ENCODE results near the gene ARID3B.

ARID3B gene

DNA sequence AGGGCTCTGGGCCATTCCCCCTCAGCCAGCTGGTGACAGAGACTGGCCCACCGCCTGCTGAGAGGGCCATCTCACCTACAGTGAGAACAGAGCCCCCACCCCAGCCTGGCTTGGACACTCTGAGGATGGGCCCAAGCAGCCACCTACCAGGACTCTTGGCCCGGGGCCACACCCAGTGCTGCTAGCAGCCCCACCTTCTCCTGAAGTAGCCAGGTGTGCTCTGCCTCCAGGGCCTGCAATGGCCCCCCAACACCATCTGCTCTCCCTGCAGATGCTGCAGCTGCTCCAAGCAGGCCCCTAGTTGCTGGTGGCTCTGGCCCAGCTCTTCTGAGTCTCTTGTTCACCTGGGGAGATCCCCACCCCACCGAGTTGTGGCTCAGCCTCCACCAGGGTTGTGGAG, 67.8 kb downstream of the ARID3B start:
- DNase-seq = no peak

DNA sequence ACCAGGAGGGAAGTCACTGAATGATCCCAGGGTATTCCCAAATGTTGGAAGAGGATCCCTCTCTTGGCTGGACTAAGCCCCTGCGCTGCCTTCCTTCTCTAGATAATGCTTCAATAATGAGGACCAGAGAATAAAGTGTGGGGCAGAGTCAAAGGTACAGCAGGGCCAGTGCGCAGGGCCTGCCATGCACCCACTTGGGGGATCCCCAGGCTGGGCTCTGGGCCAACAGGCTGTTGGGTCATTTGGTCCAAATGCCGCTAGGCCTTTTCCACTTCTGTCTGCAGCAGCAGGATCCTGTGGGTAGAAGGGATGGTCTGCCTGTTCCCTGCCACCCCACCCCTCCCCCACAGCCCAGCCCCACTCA, 68.9 kb downstream of the ARID3B start:
- DNase-seq = no peak

DNA sequence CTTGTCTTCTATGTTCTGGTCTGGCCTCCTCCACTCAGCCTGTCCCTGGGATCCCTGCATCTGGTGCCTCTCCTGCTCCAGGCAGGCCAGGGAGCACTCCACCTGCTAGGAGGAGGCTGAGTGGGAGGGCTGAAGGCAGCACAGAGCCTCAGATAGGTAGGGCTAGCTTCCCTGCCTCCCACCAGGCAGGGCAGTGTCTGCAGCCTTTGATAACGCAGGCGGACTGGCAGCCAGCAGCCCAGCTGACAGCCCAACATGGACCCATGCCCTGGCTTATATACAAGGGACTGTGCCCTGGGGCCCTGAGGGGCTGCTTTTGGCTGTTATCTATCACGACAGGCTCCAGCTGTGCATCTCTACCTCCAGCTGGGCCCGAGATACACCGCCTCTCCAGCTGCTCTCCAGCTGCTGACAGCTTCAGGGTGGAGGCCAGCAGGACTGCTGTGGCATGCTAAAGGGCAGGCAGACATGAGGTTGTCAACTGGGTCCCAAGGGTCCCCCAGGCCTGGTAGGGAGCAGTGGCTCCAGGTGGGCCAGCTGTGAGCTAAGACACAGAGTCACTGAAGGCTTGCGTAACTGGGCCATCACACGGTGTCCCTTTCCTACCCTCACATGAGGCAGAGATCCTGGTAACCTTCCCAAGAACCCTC, 69.4 kb downstream of the ARID3B start:
- no peak for DNase-seq

DNA sequence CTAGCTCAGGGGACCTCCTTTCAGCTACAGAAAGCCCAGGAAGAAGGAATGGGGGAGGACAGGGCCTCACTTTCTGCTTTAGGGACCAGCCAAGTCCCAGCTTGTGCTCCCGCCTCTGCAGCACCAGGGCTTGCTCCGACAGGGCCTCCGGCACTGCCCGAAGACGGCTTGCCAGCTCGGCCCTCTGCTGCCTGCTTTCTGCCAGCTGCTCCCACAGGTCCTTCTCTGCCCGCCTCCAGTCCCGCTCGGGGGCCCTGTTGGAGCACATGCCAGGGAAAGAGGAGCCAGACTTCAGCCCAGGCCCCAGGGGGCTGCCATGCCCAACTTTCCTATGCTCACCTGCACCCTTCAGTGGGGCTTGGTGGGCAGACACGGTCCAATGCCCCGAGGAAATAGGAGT, 70.3 kb downstream of the ARID3B start:
- DNase-seq = no peak

DNA sequence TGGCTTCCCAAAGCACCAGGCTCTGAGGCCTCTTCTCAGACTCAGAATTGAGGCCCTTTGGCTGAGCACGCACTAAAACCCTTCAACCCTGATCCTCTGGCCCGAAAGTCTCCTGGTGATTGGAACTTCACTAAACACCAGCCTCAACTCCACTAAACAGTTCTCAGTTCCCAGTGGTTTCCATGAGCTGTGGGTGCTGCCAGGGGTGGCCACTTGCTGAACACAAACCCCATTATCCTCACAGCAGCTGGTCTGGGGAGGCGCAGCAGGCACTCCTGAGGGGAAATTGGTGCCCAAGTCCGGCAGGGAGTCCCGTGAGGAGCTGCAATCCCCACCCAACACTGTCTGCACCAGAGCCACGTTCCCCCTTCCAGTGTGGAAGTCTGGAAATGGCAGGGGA, 70.8 kb downstream of the ARID3B start:
- DNase-seq = no peak

DNA sequence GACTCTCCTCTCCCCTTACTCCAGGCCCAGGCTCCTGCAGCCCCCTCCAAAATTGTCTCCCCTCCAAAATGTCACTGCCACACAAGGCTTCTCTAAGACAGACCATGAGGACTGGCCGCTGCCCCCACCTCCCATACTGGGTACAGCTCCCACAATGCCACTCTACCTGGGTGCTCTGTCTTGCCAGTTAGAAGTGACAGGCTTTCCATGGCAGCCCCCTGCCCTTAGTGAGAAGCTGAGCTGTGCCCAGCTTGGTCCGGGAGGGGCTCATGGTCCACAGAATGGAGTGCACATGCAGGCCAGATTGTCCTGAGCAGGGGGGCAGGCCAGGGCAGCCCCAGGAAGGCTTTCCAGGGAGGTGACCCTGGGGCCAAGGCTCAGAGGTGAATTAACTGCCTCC, 71.7 kb downstream of the ARID3B start:
- DNase-seq = no peak

DNA sequence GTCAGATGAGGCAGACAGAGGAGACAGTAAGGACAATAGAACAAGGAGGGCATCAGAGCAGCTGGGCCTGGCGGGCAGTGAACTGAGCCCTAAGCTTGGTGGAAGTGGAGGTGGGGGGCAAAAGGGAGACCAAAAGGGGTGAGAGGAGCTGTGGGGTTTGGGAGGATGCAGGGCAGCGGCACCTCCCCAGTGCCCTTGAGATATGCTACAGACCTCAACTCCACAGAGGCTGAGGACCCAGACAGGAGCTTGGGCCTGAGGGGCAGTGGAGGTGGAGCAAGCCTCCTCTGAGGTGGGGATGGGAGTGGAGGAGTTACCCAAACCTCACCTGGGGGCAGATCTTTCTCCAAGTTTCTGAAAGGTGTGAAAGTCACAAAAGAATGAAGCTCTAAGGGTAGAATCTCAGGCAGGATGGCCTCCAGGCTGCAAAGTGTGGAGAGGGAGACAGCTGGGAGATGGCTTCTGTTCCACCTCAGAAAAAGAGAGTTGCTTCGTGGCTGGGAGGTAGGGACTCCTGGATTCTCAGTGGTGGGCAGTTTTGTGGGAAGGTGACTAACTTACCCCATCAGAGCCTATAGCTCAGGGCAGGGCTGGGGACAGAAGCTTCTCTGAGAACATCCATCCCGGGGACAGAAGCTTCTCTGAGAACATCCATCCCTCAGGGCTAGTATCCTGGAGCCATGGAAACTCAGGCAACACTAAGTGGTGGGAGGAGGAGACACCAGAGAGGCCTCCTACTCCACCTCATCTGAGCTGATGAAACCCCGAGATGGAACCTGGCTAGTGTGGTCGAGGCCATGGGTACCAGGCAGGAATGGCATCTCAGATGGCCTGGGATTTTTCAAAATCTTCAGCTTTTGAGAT, 72.3 kb downstream of the ARID3B start:
- DNase-seq = no peak

DNA sequence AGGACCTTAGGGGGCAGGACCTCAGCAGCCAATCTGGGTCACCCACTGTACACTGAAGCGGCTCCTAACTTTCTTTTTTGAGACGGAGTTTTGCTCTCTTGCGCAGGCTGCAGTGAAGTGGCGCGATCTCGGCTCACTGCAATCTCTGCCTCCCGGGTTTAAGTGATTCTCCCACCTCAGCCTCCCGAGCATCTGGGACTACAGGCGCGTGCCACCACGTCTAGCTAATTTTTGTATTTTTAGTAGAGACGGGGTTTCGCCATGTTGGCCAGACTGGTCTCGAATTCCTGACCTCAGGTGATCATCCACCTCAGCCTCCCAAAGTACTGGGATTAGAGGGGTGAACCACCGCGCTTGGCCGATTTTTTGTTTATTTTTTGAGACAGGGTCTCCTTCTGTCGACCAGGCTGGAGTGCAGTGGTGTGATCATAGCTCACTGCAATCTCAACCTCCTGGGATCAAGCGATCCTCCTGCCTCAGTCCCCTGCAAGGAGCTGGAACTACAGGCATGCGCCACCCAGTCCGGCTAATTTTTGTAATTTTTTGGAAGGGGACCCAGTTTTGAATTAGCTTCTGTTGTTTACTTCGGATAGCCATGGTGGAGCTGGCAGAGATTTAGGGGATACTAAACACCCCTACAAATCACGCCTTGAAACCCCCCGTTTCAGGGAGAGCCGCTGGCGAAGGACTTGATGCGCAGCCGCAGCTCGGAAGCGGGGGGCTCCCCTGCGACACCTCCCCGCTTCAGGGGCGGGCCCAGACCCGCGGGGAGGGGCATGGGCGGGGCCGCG, 73.1 kb downstream of the ARID3B start:
- DNase-seq = no peak

DNA sequence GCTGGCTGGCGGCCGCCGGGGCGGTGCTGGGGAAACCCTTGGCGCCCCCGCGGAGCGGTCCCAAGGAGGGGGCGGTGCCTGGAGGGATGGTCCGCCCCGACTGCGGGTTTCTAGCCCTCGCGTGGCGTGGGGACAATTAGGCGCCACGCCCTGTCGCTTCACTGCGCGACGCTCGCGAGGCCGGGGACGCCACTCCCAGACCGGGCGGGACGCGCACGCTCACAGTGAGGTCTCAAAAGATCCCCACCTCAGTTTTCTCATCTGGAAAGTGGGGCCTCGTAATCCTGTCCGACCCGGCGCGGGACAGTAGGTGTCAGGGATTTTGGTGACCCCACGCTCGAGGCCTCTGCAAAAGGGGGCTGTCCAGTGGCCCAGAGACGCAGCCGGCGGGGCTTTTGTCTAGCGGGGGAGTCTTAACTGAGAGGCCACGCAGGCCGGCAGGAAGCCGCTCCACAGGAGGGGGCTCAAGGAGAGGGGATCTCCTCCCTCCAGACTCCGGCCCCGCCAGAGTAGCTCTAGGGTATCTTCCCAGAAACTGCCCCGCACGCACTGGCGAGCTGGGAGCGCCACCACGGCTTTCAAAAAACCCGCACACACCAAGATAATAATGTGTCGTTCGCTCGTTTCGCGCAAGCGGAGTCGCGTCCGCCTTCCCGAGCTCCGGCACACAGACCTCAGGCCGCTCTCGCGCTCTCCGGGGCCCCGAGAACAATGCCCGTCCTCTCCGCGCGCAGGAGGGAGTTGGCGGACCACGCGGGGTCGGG, 73.9 kb downstream of the ARID3B start:
- DNase-seq = peak; percentile 50

DNA sequence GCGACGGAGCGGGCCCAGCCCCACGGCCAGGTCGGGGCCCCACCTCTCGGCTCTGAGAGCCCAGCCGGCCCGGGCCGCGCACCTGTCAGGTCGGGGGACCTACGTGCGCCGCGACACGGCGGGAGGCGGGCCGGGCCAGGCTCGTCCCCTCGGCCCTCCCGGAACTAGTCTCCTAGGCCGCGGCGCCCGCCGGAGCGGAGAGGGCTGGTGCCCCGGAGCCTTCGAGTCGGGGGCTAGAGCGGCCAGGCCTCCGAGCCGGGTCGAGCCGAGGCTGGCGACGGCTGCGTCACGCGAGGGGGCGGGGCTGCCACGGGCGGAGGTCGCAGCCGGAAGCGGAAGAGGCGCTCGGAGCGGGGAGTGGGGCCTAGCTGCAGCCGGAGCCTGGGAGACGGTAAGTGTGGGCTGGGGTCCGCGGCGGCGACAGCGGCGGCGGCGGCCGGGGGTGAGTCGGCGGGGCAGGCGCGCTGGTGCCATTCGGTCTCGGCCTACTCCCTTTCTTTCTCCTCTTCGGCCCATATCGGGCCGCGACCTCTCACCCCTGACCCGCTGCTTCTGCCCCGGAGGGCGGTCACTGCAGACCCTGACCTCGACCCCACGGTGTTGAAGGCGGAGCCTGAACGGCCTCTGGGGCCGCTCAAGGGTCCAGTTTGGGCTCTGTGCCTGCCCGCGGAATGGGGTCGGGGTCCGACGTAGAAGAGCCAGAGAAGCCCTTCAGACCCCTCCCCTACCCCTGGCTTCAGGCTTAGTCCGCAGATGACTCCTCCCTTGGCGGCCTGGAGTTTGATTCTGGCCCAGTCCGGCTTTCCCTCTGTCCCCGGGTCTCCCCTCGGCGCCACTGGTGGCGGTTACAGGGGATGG, 74.7 kb downstream of the ARID3B start, which contains the start of gene CLK3:
Gene CLK3 (plus strand): TSS at position 329 of the 858 bp plus-strand sequence. CDS start 3,361 bp downstream, outside the sequence.
- DNase-seq = peak; percentile 96

DNA sequence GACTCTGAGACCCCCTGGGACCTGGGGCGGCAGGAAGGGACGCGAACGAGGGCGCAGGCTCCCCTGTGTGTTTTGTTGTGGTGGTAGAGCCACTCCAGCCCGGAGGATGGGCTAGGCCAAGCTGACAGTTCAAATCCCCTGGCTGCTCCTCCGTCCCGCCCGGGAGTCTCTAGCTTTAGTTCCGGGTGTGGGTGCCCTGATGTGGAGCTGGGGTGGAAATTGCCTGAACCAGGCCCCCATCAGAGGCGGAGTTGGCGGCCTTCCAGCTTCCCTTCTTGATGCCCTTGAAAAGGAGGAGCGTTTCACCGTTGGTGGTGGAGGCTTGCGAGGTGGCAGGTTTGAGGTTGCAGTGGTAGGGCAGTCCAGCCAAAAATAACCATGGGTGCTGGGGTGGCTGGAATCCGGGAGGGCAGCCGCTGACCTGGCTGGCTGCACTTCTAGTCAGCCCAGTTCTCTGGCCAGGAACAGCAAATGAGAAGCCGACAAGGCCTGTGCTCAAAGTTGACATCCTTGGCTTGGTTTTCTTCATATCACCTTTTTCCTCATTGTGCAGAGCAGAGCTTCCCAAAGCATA, 75.4 kb downstream of the ARID3B start:
- DNase-seq = no peak

DNA sequence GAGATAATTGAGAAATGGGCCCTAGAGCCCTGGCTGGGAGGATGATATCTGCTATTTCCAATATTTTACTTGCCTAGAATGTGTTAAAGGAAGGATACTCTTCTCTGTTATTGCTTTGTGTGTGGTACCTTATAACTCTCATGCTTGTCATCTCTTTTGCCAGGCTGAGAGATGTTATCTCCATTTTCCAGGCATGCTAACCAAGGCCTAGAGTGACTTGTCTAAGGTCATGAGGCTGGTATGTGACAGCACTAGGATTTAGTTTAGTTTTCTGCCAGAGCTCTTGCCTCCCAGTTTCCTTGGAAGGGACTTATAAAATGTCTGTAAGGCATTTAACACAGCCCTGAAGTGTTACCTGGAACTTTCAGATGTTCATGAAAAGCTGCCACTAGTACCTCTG, 76.0 kb downstream of the ARID3B start:
- no peak for DNase-seq

DNA sequence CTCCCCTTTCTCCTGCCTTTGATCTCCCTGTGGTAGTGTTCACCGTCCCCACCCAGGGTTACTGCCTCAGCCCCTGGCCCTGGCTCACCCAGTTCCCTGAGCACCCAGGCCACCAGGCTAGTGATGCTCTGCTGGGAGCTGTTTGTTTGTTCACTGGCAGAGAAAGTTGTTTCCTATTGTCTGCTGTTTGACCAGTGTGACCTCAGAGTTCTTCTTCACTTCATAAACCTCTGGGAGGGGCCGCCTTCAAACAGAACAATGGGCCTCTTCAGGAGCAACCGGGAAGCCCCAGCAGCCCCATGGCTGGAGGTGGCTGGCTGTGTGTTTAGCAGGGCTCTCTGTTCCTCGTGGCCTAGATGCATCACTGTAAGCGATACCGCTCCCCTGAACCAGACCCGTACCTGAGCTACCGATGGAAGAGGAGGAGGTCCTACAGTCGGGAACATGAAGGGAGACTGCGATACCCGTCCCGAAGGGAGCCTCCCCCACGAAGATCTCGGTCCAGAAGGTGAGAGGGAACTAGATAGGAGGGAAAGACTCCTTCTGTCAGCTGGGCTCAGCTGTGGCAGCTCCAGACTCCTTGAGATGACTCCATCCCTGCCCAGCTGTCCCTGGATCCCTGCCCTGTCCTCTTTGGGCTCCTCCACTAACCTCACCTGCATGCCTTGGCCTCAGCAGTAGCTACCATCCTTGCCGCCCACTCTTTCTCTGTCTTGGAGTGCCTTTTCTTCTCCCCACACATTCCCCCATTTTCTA, 78.0 kb downstream of the ARID3B start:
- no peak for DNase-seq

DNA sequence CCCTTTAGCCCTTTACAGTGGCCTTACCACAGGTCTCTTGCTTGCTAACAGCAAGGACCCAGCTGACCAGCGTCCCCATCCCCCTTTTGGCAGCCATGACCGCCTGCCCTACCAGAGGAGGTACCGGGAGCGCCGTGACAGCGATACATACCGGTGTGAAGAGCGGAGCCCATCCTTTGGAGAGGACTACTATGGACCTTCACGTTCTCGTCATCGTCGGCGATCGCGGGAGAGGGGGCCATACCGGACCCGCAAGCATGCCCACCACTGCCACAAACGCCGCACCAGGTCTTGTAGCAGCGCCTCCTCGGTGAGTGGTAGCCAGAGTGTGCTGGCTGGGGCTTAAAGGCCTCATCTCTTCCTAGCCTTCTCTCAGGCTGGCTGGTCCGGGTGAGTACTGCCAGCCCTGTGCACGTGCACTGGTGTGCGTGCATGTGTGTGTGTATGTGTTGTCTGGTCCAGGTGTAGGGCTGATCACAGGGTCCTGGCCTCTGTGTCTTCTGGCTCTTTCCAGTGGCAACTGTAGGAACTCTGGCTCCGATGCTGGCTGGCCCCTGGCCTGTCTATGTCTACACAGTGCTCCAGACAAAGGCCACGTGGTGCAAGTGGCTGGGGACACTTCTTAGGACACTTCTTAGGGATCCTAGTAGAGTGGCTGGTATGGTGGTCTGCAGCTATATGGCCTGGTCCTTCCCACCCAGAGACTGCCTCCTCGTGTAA, 79.1 kb downstream of the ARID3B start:
- no peak for DNase-seq

DNA sequence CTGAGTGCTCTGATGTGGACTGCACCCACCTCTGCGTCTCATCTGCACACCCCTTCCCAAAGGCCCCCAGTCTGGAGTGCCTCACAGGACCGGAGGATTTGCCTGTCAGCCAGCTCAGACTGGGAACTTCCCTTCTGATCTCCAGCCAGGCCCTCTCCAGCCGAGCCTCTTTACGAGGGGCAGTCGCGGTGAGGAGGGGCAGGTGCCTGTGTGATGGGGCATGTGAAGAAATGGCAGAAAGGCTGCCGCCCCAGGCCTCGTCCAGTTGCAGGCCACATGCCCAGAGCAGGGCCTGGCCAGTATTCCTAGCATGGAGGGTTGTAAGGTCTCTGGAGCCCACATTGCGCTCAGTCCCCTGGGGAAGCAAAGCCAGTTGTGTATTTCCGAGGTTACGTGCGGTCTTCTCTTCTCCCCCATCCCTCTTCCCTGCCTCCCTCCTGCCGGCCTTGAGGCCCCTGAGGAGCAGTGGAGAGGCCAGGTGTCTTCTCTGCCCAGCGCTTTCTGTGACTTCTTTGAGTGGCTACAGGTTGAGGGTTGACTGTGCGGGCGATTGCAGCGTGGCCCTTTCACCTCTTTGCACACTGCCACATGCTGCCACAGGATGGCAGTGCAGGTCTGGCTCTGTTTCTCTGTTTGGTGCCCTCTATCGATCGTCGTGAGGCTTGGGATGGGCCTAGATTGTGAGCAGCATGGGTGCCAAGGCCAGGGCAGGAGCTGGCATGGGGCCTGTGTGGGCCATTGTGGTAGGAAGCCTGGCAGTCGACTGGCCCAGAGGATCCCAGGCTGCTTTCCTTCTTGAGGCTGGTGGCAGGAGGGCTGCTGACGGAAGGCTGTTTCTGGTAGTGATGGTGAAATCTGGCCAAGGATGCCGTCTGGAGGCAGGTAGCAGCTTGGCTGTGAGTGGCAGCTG, 79.9 kb downstream of the ARID3B start:
- peak; percentile 36 for DNase-seq

DNA sequence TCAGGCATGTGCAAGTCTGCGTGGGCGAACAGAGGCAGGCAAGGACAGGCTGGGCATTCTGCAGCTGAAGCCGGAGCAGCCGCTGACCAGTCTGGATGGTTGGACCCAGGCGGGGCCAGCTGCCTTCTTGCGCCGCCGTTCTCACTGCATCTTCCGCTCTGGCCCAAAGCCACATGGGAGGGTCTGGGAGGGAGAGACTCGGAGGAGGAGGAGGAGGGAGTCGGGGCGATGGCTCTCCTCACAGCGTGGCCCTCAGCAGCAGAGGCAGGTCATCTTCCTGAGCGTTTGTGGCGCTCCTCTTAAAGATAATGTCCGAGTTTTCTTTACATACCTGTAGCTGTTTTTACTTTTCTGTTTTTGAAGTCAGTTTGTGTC, 80.5 kb downstream of the ARID3B start:
- DNase-seq = no peak

DNA sequence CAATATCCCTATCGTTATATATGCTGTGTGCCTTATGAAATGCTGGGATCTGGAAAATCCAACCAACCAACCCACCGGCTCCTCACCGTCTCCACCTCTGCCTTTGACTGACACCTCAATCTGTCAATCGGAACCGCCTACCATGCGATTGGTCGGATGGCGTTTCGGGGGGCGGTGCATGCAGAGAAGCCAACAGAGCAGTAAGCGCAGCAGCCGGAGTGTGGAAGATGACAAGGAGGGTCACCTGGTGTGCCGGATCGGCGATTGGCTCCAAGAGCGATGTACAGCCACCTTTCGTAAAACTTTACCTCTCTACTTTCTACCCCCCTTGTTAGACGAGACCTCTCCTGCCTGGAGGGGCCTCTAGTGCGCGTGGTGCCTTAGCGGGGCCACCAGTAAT, 80.9 kb downstream of the ARID3B start:
- no peak for DNase-seq

DNA sequence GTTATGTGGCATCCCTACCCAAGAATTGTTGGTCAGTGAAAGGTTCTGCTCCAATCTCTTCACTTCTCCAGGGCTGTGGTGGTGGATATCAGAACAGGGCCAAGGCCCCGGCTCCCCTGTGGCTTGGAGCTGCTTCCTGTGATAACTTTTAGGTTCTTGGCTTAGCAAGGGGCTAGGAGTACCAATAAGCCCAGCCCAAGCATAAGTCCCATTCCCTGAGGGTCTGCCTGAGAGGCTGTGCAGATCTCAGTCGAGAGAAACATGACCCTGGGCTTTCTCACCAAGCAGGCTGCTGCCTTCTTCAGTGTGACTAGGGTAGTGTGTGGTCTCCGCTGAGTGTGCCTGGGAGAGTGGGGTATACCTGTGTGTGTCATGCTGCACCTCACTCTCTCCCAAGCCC, 81.7 kb downstream of the ARID3B start:
- no peak for DNase-seq

DNA sequence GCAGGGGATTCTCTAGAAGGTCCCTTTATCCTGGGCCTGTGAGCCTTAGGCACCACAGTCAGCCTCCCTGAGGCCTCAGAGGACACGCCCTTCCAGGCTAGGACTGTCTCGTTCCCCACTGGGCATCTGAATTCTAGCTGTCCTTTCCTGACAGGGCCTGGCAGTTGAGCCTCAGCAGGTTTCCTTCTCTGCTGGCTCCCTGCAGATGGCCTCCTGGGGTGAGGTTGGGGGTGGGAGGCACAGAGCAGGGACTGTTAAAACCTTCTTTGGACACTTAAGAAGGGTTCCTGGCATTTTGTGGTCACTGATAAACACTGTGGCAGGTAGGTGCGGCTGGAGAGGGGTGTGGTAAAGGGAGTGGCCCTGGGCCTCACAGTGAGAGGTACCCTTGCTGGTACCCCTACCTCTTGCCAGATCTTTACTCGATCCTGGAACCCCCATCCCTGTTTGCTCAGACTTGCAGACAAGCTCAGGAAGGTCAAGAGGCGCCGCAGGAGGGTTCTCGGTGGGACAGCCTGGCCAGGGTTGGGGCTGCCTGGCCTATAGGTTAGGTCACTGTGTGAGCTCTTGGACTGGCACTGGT, 83.1 kb downstream of the ARID3B start:
- no peak for DNase-seq
